Parietal lobe (tissue), 2 donors: ENCODE results near the gene OR5D18. TPM values are rescaled to one million over a fixed set of nuclear protein-coding genes. Genes with fewer than 3 reads are reported as not detected.

ENCODE experiments used
- small RNA-seq: library from RNA; depleted of rRNA; stranded (forward); fragments of <200 nt; gene quantifications from one replicate; pipeline ENCODE3, GENCODE V24; 2014; ENCODE audit warnings: low replicate concordance
- total RNA-seq: library from RNA; depleted of rRNA; stranded (reverse); fragments of >200 nt; gene quantifications from one replicate; pipeline ENCODE4 v1.2.3, GENCODE V29; 2014

The OR5D18 gene
- not detected for total RNA-seq

DNA sequence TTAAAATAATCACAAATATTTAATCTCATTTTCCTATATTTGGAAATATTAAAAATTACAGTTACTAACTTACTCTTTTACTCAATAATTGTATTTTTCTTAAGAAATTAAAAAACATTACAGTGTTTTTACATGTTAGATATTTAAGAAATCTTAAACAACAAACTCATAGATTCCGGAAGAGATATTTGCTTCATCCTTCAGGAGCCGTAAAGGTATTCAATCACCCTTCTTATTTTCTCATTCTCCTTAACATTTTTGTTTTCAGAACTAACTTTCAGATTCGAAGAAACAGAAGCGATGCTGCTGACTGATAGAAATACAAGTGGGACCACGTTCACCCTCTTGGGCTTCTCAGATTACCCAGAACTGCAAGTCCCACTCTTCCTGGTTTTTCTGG is at the start of gene OR5D18:
Gene OR5D18, plus strand, starts transcription at position 301 of the 400 bp plus-strand sequence. Its CDS starts 0 bp downstream, at position 301.

DNA sequence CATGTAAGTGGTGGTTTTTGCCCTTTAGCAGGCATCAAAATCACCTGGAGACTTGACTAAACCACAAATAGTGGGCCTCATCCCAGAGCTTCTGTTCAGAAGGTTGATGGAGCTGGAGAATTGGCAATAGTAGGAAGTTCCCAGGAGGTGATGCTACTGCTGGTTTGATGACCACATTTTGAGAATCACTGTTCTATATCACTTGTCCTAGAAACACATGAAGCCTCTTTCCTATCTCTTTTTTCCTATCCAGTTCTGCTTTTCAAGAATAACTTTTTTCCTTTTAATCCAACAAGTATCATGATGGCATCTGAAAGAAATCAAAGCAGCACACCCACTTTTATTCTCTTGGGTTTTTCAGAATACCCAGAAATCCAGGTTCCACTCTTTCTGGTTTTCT is 46.3 kb upstream of the OR5D18 start, which contains the start of gene OR5D13:
Gene OR5D13, plus strand, starts transcription at position 301 of the 400 bp plus-strand sequence. Its CDS starts 0 bp downstream, at position 301.

DNA sequence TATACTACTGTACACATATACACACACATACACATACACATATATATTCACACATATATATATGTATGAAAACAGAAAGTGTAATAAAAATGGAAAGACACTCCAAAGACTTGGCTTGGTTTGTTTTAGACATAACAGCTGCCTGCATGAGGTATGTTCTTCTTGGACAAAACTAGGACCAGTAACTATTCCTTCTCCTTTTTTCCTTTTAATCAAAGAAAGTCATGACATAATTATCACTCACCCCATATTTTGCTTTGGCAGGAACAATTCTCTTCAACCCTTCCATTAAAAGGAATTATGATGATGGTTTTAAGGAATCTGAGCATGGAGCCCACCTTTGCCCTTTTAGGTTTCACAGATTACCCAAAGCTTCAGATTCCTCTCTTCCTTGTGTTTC is 24.2 kb upstream of the OR5D18 start, which contains the start of gene OR5D14:
Gene OR5D14, plus strand, starts transcription at position 301 of the 400 bp plus-strand sequence. Its CDS starts 0 bp downstream, at position 301.

DNA sequence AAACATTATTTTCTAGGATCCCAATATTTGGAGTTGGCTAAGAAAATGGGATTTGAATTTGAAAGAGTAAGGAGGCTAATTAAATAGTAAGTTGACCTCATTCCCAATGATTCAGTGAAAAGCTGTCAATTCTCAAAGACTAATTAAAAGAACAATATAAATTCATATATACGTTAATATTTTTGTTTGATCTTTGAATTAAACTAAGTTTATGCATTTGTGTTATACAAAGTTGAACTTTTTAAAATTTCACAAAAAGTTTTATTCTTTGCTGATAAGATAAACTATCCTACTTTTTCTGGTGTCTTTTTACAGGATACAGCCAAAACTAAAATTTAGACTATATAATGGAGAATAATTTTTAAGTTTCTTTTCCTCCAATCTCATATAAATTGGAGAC is 8.4 kb upstream of the OR5D18 start, which contains the start of gene OR5L1:
Gene OR5L1, plus strand, starts transcription at position 301 of the 400 bp plus-strand sequence. CDS start 100 bp downstream, outside the sequence.

GRCh38 chr11:55826919-55827318 is 7.5 kb downstream of the OR5D18 start, which contains the start of gene OR5L2:
Gene OR5L2 (plus strand): TSS chr11:55827219. CDS start chr11:55827219, 0 bp downstream.

GRCh38 chr11:55838452-55838851 is 19.0 kb downstream of the OR5D18 start, which contains the start of gene OR5D16:
Gene OR5D16 (plus strand): TSS chr11:55838752. CDS start chr11:55838752, 0 bp downstream.

Small RNA genes lying within 50 kb of the gene (small RNA-seq; reads per million reads assigned to genes)
- gene AC036111.3, result not detected

Other genes starting within 250 kb of the OR5D18 start
- gene OR4C16, start 247.5 kb upstream of the OR5D18 start, total RNA-seq, result not detected
- gene OR4C11, start 212.0 kb upstream of the OR5D18 start, total RNA-seq, result not detected
- not detected for gene OR4P4, start 184.5 kb upstream of the OR5D18 start, total RNA-seq
- gene OR4S2, start 171.3 kb upstream of the OR5D18 start, total RNA-seq, result not detected
- gene OR4C6, start 157.4 kb upstream of the OR5D18 start, total RNA-seq, result not detected
- not detected for gene OR5D13, start 46.2 kb upstream of the OR5D18 start, total RNA-seq
- gene OR5D14, start 24.1 kb upstream of the OR5D18 start, total RNA-seq, result not detected
- not detected for gene OR5L1, start 8.3 kb upstream of the OR5D18 start, total RNA-seq
- not detected for gene OR5L2, start 7.6 kb downstream of the OR5D18 start, total RNA-seq
- not detected for gene OR5D16, start 19.1 kb downstream of the OR5D18 start, total RNA-seq
- gene TRIM51, start 63.7 kb downstream of the OR5D18 start, total RNA-seq, result not detected
- gene OR5W2, start 95.0 kb downstream of the OR5D18 start, total RNA-seq, result not detected
- gene OR5I1, start 116.8 kb downstream of the OR5D18 start, total RNA-seq, result not detected
- not detected for gene OR10AG1, start 150.3 kb downstream of the OR5D18 start, total RNA-seq
- not detected for gene OR5F1, start 175.0 kb downstream of the OR5D18 start, total RNA-seq
- gene OR5AS1, start 208.0 kb downstream of the OR5D18 start, total RNA-seq, result not detected